Stomach (tissue), 4 donors: ENCODE measurements around the gene FMN2.

Experiments
- CTCF ChIP-seq, 7 experiments: fragments of 450-650 bp in 4 of 7; fragments of 200-600 bp in 3 of 7; sonication (generic) in 3 of 7; IDR thresholded peaks; one replicate each; pipeline ENCODE4 v1.5.1; 2016 to 2019; ENCODE audit warnings: antibody characterized with exemption in 7 of 7, control low read depth in 2 of 7, mild to moderate bottlenecking in 1 of 7
- EP300 ChIP-seq: sonication (generic); formaldehyde crosslinking; IDR thresholded peaks from one replicate; pipeline ENCODE4 v1.6.1; 2017; ENCODE audit warnings: antibody characterized with exemption
- POLR2A ChIP-seq, 4 donors: fragments of 450-650 bp; IDR thresholded peaks; one replicate each; pipeline ENCODE4 v1.6.1; 2016; ENCODE audit warnings: antibody characterized with exemption in 4 of 4, control low read depth in 2 of 4, mild to moderate bottlenecking in 1 of 4, moderate library complexity in 1 of 4
- POLR2AphosphoS5 ChIP-seq, 3 donors: sonication (generic); formaldehyde crosslinking; IDR thresholded peaks; one replicate each; pipeline ENCODE4 v1.6.1; 2016; ENCODE audit warnings: antibody characterized with exemption in 3 of 3

GRCh38 chr1:240271081-240271480, 179.4 kb downstream of the FMN2 start:
- no peak for TF ChIP-seq POLR2A (IDR thresholded peaks at IDR 0.05)
- TF ChIP-seq CTCF (IDR thresholded peaks at IDR 0.05): no peak
- no peak for TF ChIP-seq EP300
- no peak for TF ChIP-seq POLR2AphosphoS5 (IDR thresholded peaks at IDR 0.05)
